NCI-H2227 (cell line): ENCODE data around the gene EPC2.
"Not testable (repeated sequence)": the region's sequence is repeated elsewhere in the genome, so short reads cannot be mapped to it uniquely, and the experiment has no call there.

Experiments used
- DNase-seq: peaks from one replicate; lab custom pipeline; 2025; ENCODE audit not compliant: unreplicated experiment; lab: John Stamatoyannopoulos, UW

The EPC2 gene

GRCh38 chr2:148721520-148721931 lies 77.0 kb downstream of the EPC2 start:
- no peak for DNase-seq

GRCh38 chr2:148721991-148722777 lies 77.6 kb downstream of the EPC2 start:
- no peak for DNase-seq

GRCh38 chr2:148725564-148725963 lies 81.0 kb downstream of the EPC2 start:
- DNase-seq, result no peak

GRCh38 chr2:148726228-148726627 lies 81.7 kb downstream of the EPC2 start:
- DNase-seq, result no peak

- no peak for DNase-seq
Observed at GRCh38 chr2:148730085-148730484, 85.5 kb downstream of the EPC2 start.

GRCh38 chr2:148737742-148738141 lies 93.2 kb downstream of the EPC2 start:
- no peak for DNase-seq

DNA sequence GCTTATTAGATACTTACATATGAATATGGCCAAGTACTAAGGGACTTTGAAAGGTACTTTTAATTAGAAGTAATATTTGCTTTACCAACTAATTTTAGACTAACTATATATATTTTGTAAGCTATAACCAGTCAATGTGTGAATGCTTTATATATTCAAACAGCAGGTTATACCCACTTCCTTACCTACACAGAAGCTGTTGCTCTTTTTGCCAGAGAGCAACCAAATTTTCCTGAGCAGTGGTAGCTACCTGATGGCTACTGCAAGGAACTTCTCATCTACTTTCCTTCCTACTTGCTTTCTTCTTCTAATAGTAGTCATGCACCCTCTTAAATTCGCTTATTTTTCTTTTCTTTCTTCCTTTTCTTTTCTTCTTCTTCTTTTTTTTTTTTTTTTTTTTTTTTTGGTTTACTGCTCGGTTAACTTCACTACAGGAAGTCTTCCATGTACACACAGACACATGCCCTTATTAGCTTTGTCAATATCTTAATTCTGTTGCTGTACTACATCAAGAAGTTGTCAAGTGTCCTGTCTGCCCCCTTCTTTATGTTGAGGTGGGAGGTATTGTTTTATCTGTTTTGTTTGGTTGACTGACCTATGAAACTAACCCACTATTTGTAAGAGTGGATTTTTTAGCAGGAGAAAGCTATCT lies 95.0 kb downstream of the EPC2 start:
- no peak for DNase-seq

- no peak for DNase-seq
Observed at GRCh38 chr2:148742373-148742772, 97.8 kb downstream of the EPC2 start.

DNA sequence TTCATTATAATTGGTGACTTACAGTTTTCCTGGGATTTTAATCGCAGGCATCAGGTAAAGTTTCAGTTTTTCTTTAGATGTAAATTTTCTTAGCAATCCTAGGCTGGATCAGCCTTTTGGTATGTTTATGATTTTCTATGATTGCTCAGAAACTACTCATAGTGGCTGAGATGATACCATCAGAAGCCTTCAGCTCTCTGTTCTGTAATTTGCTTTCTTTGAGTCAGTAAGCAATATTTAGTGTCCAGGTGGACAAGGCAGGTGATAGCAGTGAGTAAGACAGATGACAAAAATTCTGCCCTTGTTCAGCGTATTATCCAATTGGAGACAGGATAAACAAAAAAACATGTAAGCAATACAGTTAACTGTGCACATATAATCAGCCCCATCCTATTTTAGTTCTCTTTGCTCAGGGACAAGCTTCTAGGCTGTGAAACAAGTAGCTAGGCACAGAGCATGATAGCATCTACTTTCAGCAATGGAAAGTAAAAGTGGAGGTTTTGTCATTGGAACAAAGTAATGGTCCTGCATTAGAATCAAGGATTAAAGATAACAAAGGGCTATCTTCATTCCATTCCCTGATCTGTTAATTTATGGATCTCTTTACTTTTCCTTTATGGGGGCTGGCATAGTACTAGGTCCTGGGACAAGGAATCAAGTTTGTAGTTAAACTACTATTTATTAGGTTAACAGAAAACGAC lies 100.8 kb downstream of the EPC2 start:
- DNase-seq, result no peak

GRCh38 chr2:148746973-148747372 lies 102.4 kb downstream of the EPC2 start:
- DNase-seq, result no peak

DNA sequence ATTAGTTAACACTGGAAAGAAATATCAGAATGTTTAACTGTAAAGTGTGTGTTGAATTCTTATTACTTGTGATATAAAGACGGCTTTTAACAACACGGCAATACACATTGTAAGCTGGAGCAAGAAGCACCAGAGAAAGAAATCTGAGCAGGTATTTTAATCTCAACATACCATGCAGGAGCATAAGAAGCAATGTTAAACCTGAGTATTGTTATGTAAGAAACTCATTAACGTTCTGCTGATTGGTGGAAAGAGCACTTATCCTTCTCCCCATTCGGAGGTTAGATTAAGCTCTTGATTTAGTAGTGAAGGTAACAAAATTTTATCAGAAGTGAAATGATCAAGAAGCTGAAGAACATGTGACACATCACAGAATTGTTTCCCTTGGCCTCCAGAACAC lies 107.4 kb downstream of the EPC2 start:
- no peak for DNase-seq

DNA sequence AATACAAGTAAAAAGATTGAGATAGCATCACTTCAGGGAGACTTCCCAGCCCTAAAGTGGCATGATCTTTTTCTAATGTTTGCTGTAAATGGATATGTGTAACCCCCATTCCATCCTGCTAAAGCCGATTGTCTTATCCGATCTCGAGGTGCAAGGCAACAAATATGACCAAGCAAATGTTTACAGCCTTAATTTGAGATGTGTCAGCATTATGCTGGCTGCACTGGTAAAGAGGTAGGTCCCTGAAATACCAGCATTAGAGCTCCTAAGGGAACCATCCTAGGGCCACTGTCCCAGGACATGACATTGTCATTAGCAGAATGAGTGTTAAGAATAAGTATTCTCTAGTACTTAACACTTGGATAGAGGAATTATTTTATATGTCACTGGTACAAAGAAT lies 108.4 kb downstream of the EPC2 start:
- no peak for DNase-seq

DNA sequence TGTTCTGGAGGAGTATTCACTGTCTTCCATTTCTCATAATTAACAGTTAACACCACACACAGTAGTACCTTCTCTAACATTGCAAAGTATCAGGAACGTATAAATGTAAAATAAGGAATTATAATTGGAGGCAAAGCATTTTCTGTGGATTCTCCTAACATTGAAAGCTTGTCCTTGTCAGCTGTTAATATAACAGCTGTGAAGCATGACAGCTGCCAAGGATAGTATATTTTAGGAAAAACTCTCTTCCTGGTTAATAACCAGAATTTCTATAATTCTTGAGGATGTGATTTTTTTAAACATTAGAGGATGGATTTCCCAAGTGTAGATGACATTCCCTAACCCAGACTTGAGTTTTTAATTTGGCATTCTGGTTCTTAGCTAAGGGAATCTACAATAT lies 110.3 kb downstream of the EPC2 start:
- no peak for DNase-seq

DNA sequence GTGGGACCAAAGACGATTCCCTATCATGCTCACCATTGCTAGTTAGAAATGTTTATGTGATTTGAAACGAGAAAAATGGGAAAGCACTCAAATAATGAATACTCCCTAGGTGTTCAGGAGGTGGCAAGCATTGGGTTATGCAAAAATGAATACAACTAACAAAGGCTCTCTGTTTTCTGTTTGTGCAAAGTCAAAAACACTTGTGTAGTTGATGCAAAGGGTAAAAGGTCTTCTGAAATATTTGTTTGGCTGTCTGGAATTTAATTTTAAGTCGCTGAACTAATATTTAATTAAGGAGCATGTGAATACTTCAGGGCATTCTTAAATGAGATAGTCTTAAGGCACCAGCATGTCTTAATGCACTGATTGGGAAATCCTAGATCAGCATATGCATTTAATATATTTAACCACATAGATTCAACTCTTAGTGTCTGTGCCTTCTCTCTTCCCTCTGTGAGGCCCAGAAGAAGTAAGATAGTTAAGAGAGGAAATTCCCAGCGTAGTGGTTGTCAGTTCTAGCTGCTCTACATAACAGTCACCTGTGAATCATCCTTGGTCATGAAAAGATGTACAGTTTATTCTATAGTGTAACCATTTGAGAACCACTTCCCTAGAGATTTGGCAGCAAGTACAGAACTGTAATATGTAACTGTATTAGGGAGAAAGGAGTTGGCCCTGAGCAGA lies 111.9 kb downstream of the EPC2 start:
- no peak for DNase-seq

- no peak for DNase-seq
Observed at GRCh38 chr2:148764815-148765214, 120.3 kb downstream of the EPC2 start.

- DNase-seq, result no peak
Observed at GRCh38 chr2:148770047-148770446, 125.5 kb downstream of the EPC2 start.

GRCh38 chr2:148781544-148781943 lies 137.0 kb downstream of the EPC2 start:
- no peak for DNase-seq

- DNase-seq, result no peak
Observed at GRCh38 chr2:148789059-148789458, 144.5 kb downstream of the EPC2 start.

GRCh38 chr2:148790172-148790571 lies 145.6 kb downstream of the EPC2 start:
- not testable (repeated sequence) for DNase-seq

GRCh38 chr2:148794558-148794957 lies 150.0 kb downstream of the EPC2 start:
- no peak for DNase-seq

DNA sequence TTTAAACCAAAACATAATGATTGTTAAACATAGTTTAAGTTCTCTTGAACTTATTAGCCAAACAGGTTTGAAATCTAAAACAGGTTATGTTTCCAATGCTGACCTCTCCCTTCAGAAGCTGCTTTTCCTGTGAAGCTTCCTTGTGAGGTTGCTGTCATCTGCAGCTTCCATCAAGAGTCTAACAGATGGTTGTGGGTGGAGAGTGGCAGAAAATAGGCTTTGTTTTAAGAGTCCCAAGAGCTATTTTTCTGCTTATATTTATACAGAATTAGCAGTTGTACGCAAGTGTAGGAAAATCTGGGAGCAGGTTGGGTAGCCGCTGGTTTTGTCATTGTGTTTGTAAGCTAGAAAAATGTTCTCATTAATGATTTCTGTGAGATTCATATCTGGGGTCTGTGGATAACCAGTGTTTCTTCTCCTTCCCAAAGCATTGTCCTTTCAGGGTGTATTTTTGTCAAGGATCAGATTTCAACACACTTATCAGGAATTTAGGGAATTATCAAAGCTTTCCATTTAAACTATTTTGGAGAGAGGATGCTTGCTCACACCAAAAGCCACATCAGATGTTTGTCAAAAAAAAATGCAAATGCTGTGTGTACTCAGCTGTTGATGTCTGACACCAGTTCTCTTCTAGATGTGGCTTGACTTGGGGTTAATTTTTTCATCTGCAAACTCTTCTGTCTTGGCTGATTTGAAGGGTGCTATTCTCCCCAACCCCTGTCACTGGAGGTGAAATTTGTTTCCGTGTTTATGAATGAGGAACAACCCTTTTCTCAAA lies 152.4 kb downstream of the EPC2 start:
- DNase-seq, result no peak
